D721Med (cell line): ENCODE data around the gene MZT2B.
"Not testable (repeated sequence)": the region's sequence is repeated elsewhere in the genome, so short reads cannot be mapped to it uniquely, and the experiment has no call there.

Source experiments
- DNase-seq: peaks from one replicate; pipeline ENCODE4 v3.0.0; 2011; ENCODE audit warnings: low spot score; ENCODE audit not compliant: insufficient read length
- FAIRE-seq: peaks from 2 replicates; lab custom pipeline; 2011; peaks lifted over from hg19 to GRCh38; lab: Jason Lieb, UNC
- CTCF ChIP-seq: IDR thresholded peaks from 2 replicates; pipeline ENCODE4 v1.5.1; 2012; ENCODE audit warnings: mild to moderate bottlenecking, control low read depth; ENCODE audit not compliant: insufficient read depth; ENCODE audit errors: missing control alignments

Gene MZT2B

GRCh38 chr2:130231656-130232055, 49.6 kb downstream of the MZT2B start:
- FAIRE-seq (no peak), DNase-seq (no peak)
- no peak for TF ChIP-seq CTCF

- FAIRE-seq, result not testable (repeated sequence)
Measured at GRCh38 chr2:130233066-130233465, 51.0 kb downstream of the MZT2B start.

GRCh38 chr2:130239581-130239980, 57.5 kb downstream of the MZT2B start:
- DNase-seq, FAIRE-seq: not testable (repeated sequence)

More at GRCh38 chr2:130233066-130233465, 51.0 kb downstream of the MZT2B start:
- DNase-seq, result not testable (repeated sequence)
